T47D (cell line): ENCODE measurements around the gene MAP2K3.

ENCODE experiments used
- DNase-seq, 2 experiments: peaks; one replicate each; pipeline versions ENCODE4 v3.0.0 to v3.0.0-alpha.2; 2011 to 2012; ENCODE audit warnings: low read depth in 1 of 2, low spot score in 1 of 2
- JUND ChIP-seq: IDR thresholded peaks from 2 replicates; pipeline ENCODE4 v1.6.1; 2012; ENCODE audit warnings: low read depth
- in situ Hi-C: cut with HindIII; loops from 2 replicates; pipeline ENCODE4 v1.10.0; 2016; ENCODE audit warnings: low sequenced_read_pairs, low pct_unique_long_range_greater_than_20kb

The MAP2K3 gene

DNA sequence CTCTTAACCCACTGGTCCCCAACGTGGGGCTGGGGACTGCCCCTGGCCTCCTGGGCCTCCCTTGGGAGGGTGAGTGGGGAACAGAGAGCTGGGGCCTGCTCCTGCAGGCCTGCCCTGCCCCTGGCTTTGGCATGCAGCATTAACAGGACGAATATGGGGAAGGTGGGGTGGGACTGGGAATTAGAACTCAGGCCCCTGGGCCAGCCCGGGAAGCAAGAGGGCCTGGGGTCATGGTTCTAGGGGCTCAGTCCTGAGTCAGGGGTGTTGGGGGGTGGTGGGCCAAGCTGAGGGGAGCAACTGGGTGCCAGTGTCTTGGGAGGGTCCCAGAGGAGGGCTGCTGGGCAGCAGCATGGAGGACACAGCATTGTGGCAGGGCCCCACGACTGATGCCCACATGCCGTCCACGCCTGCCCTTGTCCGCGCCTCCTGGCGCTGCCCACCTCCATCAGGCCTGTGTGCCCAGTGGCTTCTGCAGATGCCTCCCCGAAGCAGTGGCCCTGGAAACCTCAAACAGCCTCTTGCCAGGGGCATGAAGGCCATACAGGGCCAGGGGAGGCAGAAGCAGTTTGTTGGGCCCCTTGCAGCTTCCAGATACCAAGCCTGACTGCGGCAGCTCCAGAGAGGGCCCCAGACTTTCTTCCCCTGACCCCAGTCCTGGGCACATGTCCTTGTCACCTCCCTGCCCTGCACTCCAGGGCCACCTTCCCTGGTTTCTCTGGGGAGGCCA, 4.8 kb downstream of the MAP2K3 start:
- no peak for TF ChIP-seq JUND
- in situ Hi-C loops: no loop called here

DNA sequence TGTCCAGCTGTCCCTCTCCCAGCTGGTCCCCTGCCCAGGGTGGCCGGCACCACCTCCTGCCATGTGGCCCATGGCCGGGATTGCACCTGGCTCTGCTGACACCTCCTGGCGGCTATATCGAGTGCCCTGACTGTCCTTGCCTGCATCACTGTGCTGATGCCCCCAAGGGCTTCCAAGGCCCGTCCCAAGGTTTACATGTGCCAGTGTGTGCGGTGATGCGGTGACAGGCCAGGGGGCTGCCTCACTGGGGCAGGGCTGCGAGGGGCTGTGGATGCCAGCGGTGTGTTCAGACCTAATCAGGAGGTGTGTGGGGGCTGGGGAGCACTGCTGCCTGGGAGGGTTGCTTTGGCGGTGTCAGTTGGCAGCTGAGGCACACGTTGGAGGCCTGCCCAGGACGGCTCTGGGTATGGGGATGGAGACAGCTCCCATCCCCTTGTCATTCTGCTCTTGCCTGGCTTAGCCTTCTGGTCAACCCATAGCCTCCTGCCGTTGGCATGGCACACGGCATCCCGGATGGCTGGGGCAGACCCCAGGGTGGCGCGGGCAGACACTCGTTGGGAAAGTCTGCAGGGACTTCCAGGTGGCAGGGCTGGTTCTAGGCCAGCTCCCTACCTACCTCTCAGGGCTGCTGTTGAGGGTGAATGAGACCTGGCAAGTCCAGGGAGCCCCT, 5.5 kb downstream of the MAP2K3 start:
- in situ Hi-C loops: no loop called here
- DNase-seq: no peak
- no peak for TF ChIP-seq JUND

More for the DNA sequence above, 4.8 kb downstream of the MAP2K3 start:
- no peak for DNase-seq

DNA sequence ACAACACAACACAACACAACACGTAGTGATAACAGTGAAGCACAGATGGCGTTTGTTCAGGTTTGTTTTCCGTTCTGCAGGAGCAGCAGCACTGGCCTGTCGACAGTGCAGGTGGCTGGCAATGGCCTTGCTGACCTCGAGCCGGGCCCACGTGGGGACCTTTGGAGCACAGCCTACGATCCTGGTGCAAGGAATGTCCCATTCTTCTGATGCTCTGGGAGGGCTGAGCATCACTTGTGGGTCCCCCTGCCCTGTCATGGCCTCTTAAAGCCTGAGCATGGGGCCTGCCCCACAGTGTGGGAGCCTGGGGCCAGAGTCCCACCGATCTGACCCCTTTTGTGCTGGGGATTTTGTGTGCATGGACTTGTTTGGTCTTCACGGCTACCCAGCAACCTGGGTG, 6.8 kb downstream of the MAP2K3 start:
- DNase-seq: no peak
- in situ Hi-C loops: no loop called here

GRCh38 chr17:21291862-21292261, 7.4 kb downstream of the MAP2K3 start:
- no peak for TF ChIP-seq JUND
- in situ Hi-C loops: no loop called here
- DNase-seq: no peak

More for the DNA sequence above, 6.8 kb downstream of the MAP2K3 start:
- TF ChIP-seq JUND: no peak

- TF ChIP-seq JUND: no peak
- DNase-seq: no peak
- in situ Hi-C loops: no loop called here
Observed at GRCh38 chr17:21292867-21293830, 8.6 kb downstream of the MAP2K3 start.

- in situ Hi-C loops: no loop called here
- DNase-seq: no peak
Observed at GRCh38 chr17:21293831-21294210, 9.3 kb downstream of the MAP2K3 start.

DNA sequence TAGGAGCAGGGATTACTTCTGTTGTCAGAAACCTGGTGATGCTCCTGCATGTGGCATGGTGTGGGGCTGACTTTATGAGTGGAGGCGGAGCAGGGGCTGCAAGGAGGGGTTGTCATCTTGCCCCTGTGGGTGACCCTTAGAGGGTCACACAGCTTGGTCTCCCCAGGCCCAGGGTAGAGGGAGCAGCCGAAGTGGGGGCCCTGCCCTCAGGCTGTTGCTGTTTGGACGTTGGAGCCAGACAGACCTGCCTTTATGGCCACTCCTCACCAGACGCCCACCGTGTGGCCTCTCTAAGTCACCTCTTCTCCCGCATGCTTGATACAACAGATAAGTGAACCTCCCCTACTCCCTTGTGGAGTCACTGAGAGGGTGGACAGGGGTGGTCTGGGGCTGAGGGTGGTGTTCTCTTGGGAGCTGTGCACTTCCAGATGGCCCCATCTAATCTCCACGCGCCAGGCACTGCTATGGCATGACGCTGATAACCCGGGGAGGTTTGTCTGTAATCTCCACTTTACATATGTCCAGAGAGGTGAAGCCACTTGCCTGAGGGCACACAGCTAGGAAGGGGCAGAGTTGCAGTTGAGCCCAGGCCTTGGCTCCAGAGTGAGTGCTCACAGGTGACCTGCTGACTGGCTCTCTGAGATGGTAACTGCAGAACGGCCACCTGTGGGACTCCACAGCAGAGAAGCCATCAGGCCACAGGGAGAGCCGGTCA, 10.0 kb downstream of the MAP2K3 start:
- in situ Hi-C loops: no loop called here
- no peak for TF ChIP-seq JUND
- DNase-seq: no peak

More at GRCh38 chr17:21293831-21294210, 9.3 kb downstream of the MAP2K3 start:
- no peak for TF ChIP-seq JUND

- in situ Hi-C loops: no loop called here
- no peak for DNase-seq
- TF ChIP-seq JUND: no peak
Observed at GRCh38 chr17:21295036-21295952, 10.8 kb downstream of the MAP2K3 start.

GRCh38 chr17:21296097-21297025, 11.8 kb downstream of the MAP2K3 start:
- DNase-seq: no peak
- in situ Hi-C loops: no loop called here
- no peak for TF ChIP-seq JUND

- in situ Hi-C loops: no loop called here
- TF ChIP-seq JUND: no peak
- no peak for DNase-seq
Observed at GRCh38 chr17:21297026-21297520, 12.6 kb downstream of the MAP2K3 start.
